NB4 (cell line): ENCODE data around the gene RSF1.

ENCODE experiments used
- POLR2A ChIP-seq: IDR thresholded peaks from 2 replicates; pipeline ENCODE4 v1.6.1; 2011; ENCODE audit warnings: mild to moderate bottlenecking; ENCODE audit not compliant: insufficient read length; ENCODE audit errors: extremely low read depth
- TF ChIP-seq, protein P1 (sequence below): IDR thresholded peaks from one replicate; pipeline ENCODE4 v1.5.1; 2012; ENCODE audit warnings: low read depth, low read length

DNA sequence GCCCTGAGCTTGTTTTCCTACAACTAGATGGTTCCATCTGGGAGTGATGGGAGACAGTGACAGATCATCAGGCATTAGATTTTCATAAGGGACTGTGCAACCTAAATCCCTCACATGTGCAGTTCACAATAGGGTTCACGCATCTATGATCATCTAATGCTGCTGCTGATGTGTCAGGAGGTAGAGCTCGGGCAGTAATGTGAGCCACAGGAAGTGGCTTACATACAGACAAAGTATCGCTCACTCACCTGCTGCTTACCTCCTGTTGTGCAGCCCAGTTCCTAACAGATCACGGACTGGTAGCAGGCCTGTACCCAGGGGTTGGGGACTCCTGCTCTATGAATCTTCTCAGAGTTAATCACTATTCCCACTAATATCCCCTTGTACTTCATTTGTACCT, 12.8 kb upstream of the RSF1 start:
- TF ChIP-seq, protein P1, sequence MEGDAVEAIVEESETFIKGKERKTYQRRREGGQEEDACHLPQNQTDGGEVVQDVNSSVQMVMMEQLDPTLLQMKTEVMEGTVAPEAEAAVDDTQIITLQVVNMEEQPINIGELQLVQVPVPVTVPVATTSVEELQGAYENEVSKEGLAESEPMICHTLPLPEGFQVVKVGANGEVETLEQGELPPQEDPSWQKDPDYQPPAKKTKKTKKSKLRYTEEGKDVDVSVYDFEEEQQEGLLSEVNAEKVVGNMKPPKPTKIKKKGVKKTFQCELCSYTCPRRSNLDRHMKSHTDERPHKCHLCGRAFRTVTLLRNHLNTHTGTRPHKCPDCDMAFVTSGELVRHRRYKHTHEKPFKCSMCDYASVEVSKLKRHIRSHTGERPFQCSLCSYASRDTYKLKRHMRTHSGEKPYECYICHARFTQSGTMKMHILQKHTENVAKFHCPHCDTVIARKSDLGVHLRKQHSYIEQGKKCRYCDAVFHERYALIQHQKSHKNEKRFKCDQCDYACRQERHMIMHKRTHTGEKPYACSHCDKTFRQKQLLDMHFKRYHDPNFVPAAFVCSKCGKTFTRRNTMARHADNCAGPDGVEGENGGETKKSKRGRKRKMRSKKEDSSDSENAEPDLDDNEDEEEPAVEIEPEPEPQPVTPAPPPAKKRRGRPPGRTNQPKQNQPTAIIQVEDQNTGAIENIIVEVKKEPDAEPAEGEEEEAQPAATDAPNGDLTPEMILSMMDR, result no peak
- no peak for TF ChIP-seq POLR2A
